NOMO-1 (cell line): Measurements from ENCODE around the gene PDE4D.
A peak's percentile ranks its signal among the peaks of the same experiment; 100 is the strongest.

Source experiments
- DNase-seq, 2 experiments: peaks; one replicate each; lab custom pipeline; 2025; ENCODE audit not compliant: unreplicated experiment in 2 of 2; lab: John Stamatoyannopoulos, UW

Gene PDE4D

GRCh38 chr5:59840200-59840601 lies 53.3 kb downstream of the PDE4D start:
- no peak for DNase-seq

- no peak for DNase-seq
Observed at GRCh38 chr5:59838989-59839388, 54.5 kb downstream of the PDE4D start.

- DNase-seq = no peak
Observed at GRCh38 chr5:59838067-59838466, 55.5 kb downstream of the PDE4D start.

- DNase-seq = peak; percentile 24 to 44
Observed at GRCh38 chr5:59837071-59837470, 56.5 kb downstream of the PDE4D start.

GRCh38 chr5:59835800-59836199 lies 57.7 kb downstream of the PDE4D start:
- no peak for DNase-seq

GRCh38 chr5:59833448-59833847 lies 60.1 kb downstream of the PDE4D start:
- no peak for DNase-seq

- DNase-seq = no peak
Observed at GRCh38 chr5:59832577-59833301, 60.8 kb downstream of the PDE4D start.

GRCh38 chr5:59831326-59832010 lies 62.1 kb downstream of the PDE4D start:
- no peak for DNase-seq

- DNase-seq = no peak
Observed at GRCh38 chr5:59830536-59831200, 62.9 kb downstream of the PDE4D start.

GRCh38 chr5:59829922-59830321 lies 63.6 kb downstream of the PDE4D start:
- no peak for DNase-seq

GRCh38 chr5:59829386-59829785 lies 64.1 kb downstream of the PDE4D start:
- DNase-seq = no peak

- DNase-seq = no peak
Observed at GRCh38 chr5:59828623-59829022, 64.9 kb downstream of the PDE4D start.

GRCh38 chr5:59826996-59827395 lies 66.5 kb downstream of the PDE4D start:
- no peak for DNase-seq

- DNase-seq = no peak
Observed at GRCh38 chr5:59823420-59823819, 70.1 kb downstream of the PDE4D start.

GRCh38 chr5:59819806-59820205 lies 73.7 kb downstream of the PDE4D start:
- DNase-seq = no peak

- no peak for DNase-seq
Observed at GRCh38 chr5:59817536-59817935, 76.0 kb downstream of the PDE4D start.

GRCh38 chr5:59816654-59817300 lies 76.7 kb downstream of the PDE4D start:
- DNase-seq = no peak

GRCh38 chr5:59814537-59814872 lies 79.0 kb downstream of the PDE4D start:
- DNase-seq = no peak

- peak; percentile 46 to 77 for DNase-seq
Observed at GRCh38 chr5:59813761-59814536, 79.6 kb downstream of the PDE4D start.

- peak; percentile 20 to 45 for DNase-seq
Observed at GRCh38 chr5:59810041-59810440, 83.5 kb downstream of the PDE4D start.

GRCh38 chr5:59807806-59808205 lies 85.7 kb downstream of the PDE4D start:
- DNase-seq = no peak
